GM21360 (cell line): Measurements from ENCODE around the gene CDC42SE2.

ENCODE experiments used
- ATAC-seq: cut with Tn5 transposase; IDR thresholded peaks from one replicate; pipeline ENCODE4 v1.9.1; 2021; ENCODE audit warnings: mild to moderate bottlenecking, moderate library complexity; ENCODE audit not compliant: unreplicated experiment

Gene CDC42SE2

GRCh38 chr5:131426011-131426410 is 162.2 kb downstream of the CDC42SE2 start:
- no peak for ATAC-seq

- no peak for ATAC-seq
These were observed 166.9 kb downstream of the CDC42SE2 start for GRCh38 chr5:131430794-131431193.

- no peak for ATAC-seq
These were observed 167.9 kb downstream of the CDC42SE2 start for GRCh38 chr5:131431794-131432193.

- ATAC-seq: no peak
These were observed 169.3 kb downstream of the CDC42SE2 start for GRCh38 chr5:131433109-131433508.

GRCh38 chr5:131436081-131436480 is 172.2 kb downstream of the CDC42SE2 start:
- ATAC-seq: no peak

GRCh38 chr5:131441184-131441583 is 177.3 kb downstream of the CDC42SE2 start:
- ATAC-seq: no peak
